HEK293 (cell line): ENCODE results near the gene EXOSC7.
"Not testable (repeated sequence)": the region's sequence is repeated elsewhere in the genome, so short reads cannot be mapped to it uniquely, and the experiment has no call there.

Source experiments
- CTCF ChIA-PET: fragments of 350-600 bp; formaldehyde crosslinking; extraction: SDS; loops from one replicate; lab custom pipeline; 2021; ENCODE audit warnings: antibody characterized with exemption; lab: Yijun Ruan, JAX
- POLR2A ChIA-PET: fragments of 300-600 bp; formaldehyde crosslinking; extraction: SDS; loops from one replicate; lab custom pipeline; 2020; ENCODE audit warnings: antibody characterized with exemption, inconsistent platforms; lab: Yijun Ruan, JAX
- H3K27ac ChIP-seq: fragments of 200-500 bp; sonication (Bioruptor generic); 2 replicates; pipeline ENCODE4 v1.5.1; 2014; ENCODE audit warnings: low read depth, low read length, control low read depth, inconsistent platforms; ENCODE audit errors: extremely low read depth
- H3K36me3 ChIP-seq, 2 experiments: fragments of 200-500 bp in 1 of 2; sonication (Bioruptor generic) in 1 of 2; 1 replicate in 1 of 2; 2 replicates in 1 of 2; pipeline ENCODE4 v1.5.1; 2014 to 2017; ENCODE audit warnings: inconsistent platforms in 2 of 2, low read length in 2 of 2; ENCODE audit not compliant: control insufficient read depth in 2 of 2, insufficient read depth in 1 of 2
- H3K4me1 ChIP-seq: fragments of 200-500 bp; sonication (Bioruptor generic); 2 replicates; pipeline ENCODE4 v1.5.1; 2014; ENCODE audit warnings: mild to moderate bottlenecking, low read length, inconsistent platforms; ENCODE audit not compliant: control insufficient read depth, insufficient read depth
- H3K4me3 ChIP-seq: 2 replicates; pipeline ENCODE4 v1.5.1; 2011; ENCODE audit warnings: low read depth, mild to moderate bottlenecking, control low read depth, low read length, moderate library complexity
- H3K9me3 ChIP-seq: fragments of 200-500 bp; sonication (Bioruptor generic); 2 replicates; pipeline ENCODE4 v1.5.1; 2014; ENCODE audit warnings: low read depth, low read length, inconsistent platforms; ENCODE audit not compliant: control insufficient read depth, insufficient read depth
- BCL11A ChIP-seq: fragments of 450-650 bp; formaldehyde crosslinking; IDR thresholded peaks from 2 replicates; pipeline ENCODE4 v1.5.1; 2016; ENCODE audit warnings: low read depth, missing biosample characterization, missing genetic modification characterization
- GLI4 ChIP-seq: fragments of 450-650 bp; formaldehyde crosslinking; IDR thresholded peaks from 2 replicates; pipeline ENCODE4 v1.5.1; 2016; ENCODE audit warnings: missing biosample characterization, missing genetic modification characterization
- REPIN1 ChIP-seq: fragments of 450-650 bp; formaldehyde crosslinking; IDR thresholded peaks from 2 replicates; pipeline ENCODE4 v1.5.1; 2017; ENCODE audit warnings: missing biosample characterization, missing genetic modification characterization, low read depth
- SALL2 ChIP-seq: fragments of 450-650 bp; formaldehyde crosslinking; IDR thresholded peaks from 2 replicates; pipeline ENCODE4 v1.5.0; 2017; ENCODE audit warnings: missing biosample characterization, mild to moderate bottlenecking, missing genetic modification characterization, borderline replicate concordance
- ZFP69B ChIP-seq: fragments of 450-650 bp; formaldehyde crosslinking; IDR thresholded peaks from 2 replicates; pipeline ENCODE4 v1.5.1; 2016; ENCODE audit warnings: missing biosample characterization, missing genetic modification characterization
- ZNF114 ChIP-seq: fragments of 450-650 bp; formaldehyde crosslinking; IDR thresholded peaks from 2 replicates; pipeline ENCODE4 v1.5.0; 2017; ENCODE audit warnings: missing biosample characterization, missing genetic modification characterization
- ZNF391 ChIP-seq: fragments of 450-650 bp; formaldehyde crosslinking; IDR thresholded peaks from 2 replicates; pipeline ENCODE4 v1.5.1; 2016; ENCODE audit warnings: low read depth, missing biosample characterization, missing genetic modification characterization, borderline replicate concordance
- ZNF404 ChIP-seq: fragments of 450-650 bp; formaldehyde crosslinking; IDR thresholded peaks from 2 replicates; pipeline ENCODE4 v1.5.1; 2017; ENCODE audit warnings: missing biosample characterization, missing genetic modification characterization
- ZNF501 ChIP-seq: fragments of 450-650 bp; formaldehyde crosslinking; IDR thresholded peaks from 2 replicates; pipeline ENCODE4 v1.5.1; 2016; ENCODE audit warnings: missing biosample characterization, missing genetic modification characterization
- ZNF544 ChIP-seq: fragments of 450-650 bp; formaldehyde crosslinking; IDR thresholded peaks from 2 replicates; pipeline ENCODE4 v1.5.0; 2017; ENCODE audit warnings: missing biosample characterization, missing genetic modification characterization
- ZNF558 ChIP-seq: fragments of 450-650 bp; formaldehyde crosslinking; IDR thresholded peaks from 2 replicates; pipeline ENCODE4 v1.5.1; 2016; ENCODE audit warnings: missing biosample characterization, missing genetic modification characterization
- ZNF658 ChIP-seq: fragments of 450-650 bp; formaldehyde crosslinking; IDR thresholded peaks from 2 replicates; pipeline ENCODE4; 2016; ENCODE audit warnings: missing biosample characterization, missing genetic modification characterization
- ZNF785 ChIP-seq: fragments of 450-650 bp; formaldehyde crosslinking; IDR thresholded peaks from 2 replicates; pipeline ENCODE4 v1.5.1; 2016; ENCODE audit warnings: missing biosample characterization, missing genetic modification characterization
- ZNF791 ChIP-seq: fragments of 450-650 bp; formaldehyde crosslinking; IDR thresholded peaks from 2 replicates; pipeline ENCODE4 v1.5.1; 2016; ENCODE audit warnings: missing biosample characterization, missing genetic modification characterization
- ZSCAN16 ChIP-seq: fragments of 450-650 bp; formaldehyde crosslinking; IDR thresholded peaks from 2 replicates; pipeline ENCODE4 v1.5.1; 2016; ENCODE audit warnings: missing biosample characterization, missing genetic modification characterization
- TF ChIP-seq, protein P1 (sequence below): fragments of 450-650 bp; formaldehyde crosslinking; IDR thresholded peaks from 2 replicates; pipeline ENCODE4 v1.5.1; 2017; ENCODE audit warnings: missing biosample characterization, missing genetic modification characterization
- TF ChIP-seq, protein P2 (sequence below): fragments of 450-650 bp; formaldehyde crosslinking; IDR thresholded peaks from 2 replicates; pipeline ENCODE4 v1.5.1; 2017; ENCODE audit warnings: missing biosample characterization, mild to moderate bottlenecking, missing genetic modification characterization, moderate library complexity
- TF ChIP-seq, protein P3 (sequence below): fragments of 450-650 bp; formaldehyde crosslinking; IDR thresholded peaks from 2 replicates; pipeline ENCODE4 v1.5.1; 2016; ENCODE audit warnings: missing biosample characterization, missing genetic modification characterization
- TF ChIP-seq, protein P4 (sequence below): fragments of 450-650 bp; formaldehyde crosslinking; IDR thresholded peaks from 2 replicates; pipeline ENCODE4 v1.5.1; 2016; ENCODE audit warnings: missing biosample characterization, missing genetic modification characterization

EXOSC7 gene

DNA sequence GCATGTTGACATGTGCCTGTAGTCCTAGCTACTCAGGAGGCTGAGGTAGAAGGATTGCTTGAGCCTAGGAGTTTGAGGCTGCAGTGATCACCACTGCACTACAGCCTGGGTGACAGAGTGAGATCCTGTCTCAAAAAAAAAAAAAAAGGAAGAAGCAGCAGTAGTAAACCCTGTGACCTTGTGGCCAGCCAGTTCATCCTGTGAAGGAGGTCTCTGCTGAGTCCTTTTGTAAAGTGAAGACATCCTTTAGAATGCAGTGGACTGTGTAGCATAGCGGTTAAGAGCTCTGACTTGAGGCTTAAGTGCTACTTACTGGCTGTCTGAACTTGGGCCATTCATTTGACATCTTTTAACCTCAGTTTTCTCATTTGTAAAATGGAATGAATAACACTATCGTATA is 8.3 kb downstream of the EXOSC7 start:
- ChIA-PET CTCF (interaction anchor here (0.6 kb wide), 2 partner anchors 56 to 773 kb away, joined by 3 read pairs; no protein-coding TSS in a partner anchor), POLR2A (no interaction called here)
- no peak overlapping the region for H3K27ac ChIP-seq

DNA sequence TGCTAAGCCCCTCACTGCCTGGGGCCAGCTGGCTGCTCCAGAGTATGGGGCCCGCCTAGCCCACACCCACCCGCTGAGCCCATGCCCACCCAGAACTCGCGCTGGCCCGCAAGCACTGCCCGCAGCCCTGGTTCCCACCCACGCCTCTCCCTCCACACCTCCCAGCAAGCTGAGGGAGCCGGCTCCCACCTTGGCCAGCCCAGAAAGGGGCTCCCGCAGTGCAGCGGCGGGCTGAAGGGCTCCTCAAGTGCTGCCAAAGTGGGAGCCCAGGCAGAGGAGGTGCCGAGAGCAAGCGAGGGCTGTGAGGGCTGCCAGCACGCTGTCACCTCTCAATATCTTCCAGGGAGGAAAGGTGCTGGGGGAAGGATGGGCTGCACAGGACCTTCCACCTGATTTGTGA is 10.3 kb downstream of the EXOSC7 start:
- not testable (repeated sequence) for H3K4me3 ChIP-seq, H3K9me3 ChIP-seq, H3K27ac ChIP-seq, H3K4me1 ChIP-seq
- ChIA-PET CTCF (interaction anchor here (0.7 to 3.0 kb wide), 2 partner anchors 8 to 648 kb away, joined by 3 to 12 read pairs; no protein-coding TSS in a partner anchor), POLR2A (interaction anchor here (1.3 kb wide), 1 partner anchor 10 kb away, joined by 3 read pairs; the partner anchor contains the start of genes EXOSC7 and ZDHHC3)
- peaks cover 0 to 36% of the 10 kb centered on the region in 2 experiments; a peak in 1 of 3 replicates for H3K36me3 ChIP-seq

More for the DNA sequence above, 8.3 kb downstream of the EXOSC7 start:
- Histone ChIP-seq H3K4me1 (no peaks in the 10 kb centered on the region), H3K36me3 (peaks cover 0 to 16% of the 10 kb centered on the region in 2 experiments; a peak in 1 of 3 replicates), H3K9me3 (no peaks in the 10 kb centered on the region), H3K4me3 (no peak overlapping the region)
- TF ChIP-seq BCL11A (tag by site-specific recombination): no peak
- no peak for TF ChIP-seq GLI4 (tag by site-specific recombination)
- TF ChIP-seq ZNF791 (tag by site-specific recombination): no peak
- TF ChIP-seq ZFP69B (tag by site-specific recombination): no peak
- TF ChIP-seq, protein P1, sequence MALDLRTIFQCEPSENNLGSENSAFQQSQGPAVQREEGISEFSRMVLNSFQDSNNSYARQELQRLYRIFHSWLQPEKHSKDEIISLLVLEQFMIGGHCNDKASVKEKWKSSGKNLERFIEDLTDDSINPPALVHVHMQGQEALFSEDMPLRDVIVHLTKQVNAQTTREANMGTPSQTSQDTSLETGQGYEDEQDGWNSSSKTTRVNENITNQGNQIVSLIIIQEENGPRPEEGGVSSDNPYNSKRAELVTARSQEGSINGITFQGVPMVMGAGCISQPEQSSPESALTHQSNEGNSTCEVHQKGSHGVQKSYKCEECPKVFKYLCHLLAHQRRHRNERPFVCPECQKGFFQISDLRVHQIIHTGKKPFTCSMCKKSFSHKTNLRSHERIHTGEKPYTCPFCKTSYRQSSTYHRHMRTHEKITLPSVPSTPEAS (tag by site-specific recombination): no peak
- TF ChIP-seq ZNF114 (tag by site-specific recombination): no peak
- no peak for TF ChIP-seq ZNF404 (tag by site-specific recombination)

DNA sequence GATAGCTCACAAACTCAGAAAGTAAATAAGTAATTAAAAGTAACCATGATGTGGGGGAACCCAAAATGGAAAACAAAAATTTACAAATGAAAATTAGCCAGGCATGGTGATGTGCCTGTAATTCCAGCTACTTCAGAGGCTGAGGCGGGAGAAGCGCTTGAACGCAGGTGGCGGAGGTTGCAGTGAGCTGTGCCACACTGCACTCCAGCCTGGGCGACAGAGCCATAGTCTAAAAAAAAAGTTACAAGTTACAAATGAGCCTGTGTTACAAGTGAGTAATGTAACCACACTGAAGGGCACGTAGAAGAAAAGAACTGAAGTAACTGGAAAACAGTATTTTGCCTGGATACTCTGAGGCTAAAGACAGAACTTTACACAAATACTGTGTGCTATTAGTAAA is 11.3 kb downstream of the EXOSC7 start:
- CTCF ChIA-PET: interaction anchor here (0.7 to 3.0 kb wide), 2 partner anchors 9 to 1954 kb away, joined by 3 to 12 read pairs; no protein-coding TSS in a partner anchor

More for the DNA sequence above, 11.3 kb downstream of the EXOSC7 start:
- no peak for TF ChIP-seq ZNF501 (tag by site-specific recombination)
- no peak for TF ChIP-seq BCL11A (tag by site-specific recombination)
- TF ChIP-seq ZNF785 (tag by site-specific recombination): no peak
- no peak for TF ChIP-seq SALL2 (tag by site-specific recombination)
- no peak for TF ChIP-seq ZSCAN16 (tag by site-specific recombination)
- no peak for TF ChIP-seq ZNF558
- TF ChIP-seq ZNF544 (tag by site-specific recombination): no peak
- TF ChIP-seq REPIN1 (tag by site-specific recombination): no peak
- TF ChIP-seq, protein P2, sequence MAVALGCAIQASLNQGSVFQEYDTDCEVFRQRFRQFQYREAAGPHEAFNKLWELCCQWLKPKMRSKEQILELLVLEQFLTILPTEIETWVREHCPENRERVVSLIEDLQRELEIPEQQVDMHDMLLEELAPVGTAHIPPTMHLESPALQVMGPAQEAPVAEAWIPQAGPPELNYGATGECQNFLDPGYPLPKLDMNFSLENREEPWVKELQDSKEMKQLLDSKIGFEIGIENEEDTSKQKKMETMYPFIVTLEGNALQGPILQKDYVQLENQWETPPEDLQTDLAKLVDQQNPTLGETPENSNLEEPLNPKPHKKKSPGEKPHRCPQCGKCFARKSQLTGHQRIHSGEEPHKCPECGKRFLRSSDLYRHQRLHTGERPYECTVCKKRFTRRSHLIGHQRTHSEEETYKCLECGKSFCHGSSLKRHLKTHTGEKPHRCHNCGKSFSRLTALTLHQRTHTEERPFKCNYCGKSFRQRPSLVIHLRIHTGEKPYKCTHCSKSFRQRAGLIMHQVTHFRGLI: no peak
- TF ChIP-seq GLI4 (tag by site-specific recombination): no peak
- TF ChIP-seq, protein P3, sequence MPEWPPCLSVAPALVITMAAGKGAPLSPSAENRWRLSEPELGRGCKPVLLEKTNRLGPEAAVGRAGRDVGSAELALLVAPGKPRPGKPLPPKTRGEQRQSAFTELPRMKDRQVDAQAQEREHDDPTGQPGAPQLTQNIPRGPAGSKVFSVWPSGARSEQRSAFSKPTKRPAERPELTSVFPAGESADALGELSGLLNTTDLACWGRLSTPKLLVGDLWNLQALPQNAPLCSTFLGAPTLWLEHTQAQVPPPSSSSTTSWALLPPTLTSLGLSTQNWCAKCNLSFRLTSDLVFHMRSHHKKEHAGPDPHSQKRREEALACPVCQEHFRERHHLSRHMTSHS (tag by site-specific recombination): no peak
- TF ChIP-seq, protein P4, sequence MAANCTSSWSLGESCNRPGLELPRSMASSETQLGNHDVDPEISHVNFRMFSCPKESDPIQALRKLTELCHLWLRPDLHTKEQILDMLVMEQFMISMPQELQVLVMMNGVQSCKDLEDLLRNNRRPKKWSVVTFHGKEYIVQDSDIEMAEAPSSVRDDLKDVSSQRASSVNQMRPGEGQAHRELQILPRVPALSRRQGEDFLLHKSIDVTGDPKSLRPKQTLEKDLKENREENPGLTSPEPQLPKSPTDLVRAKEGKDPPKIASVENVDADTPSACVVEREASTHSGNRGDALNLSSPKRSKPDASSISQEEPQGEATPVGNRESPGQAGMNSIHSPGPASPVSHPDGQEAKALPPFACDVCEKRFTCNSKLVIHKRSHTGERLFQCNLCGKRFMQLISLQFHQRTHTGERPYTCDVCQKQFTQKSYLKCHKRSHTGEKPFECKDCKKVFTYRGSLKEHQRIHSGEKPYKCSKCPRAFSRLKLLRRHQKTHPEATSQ (tag by site-specific recombination): no peak
- no peak for TF ChIP-seq ZNF658 (tag by site-specific recombination)
- no peak for TF ChIP-seq ZNF391 (tag by site-specific recombination)
- TF ChIP-seq, all 188 proteins: peak for 0
- no peak overlapping the region for H3K4me3 ChIP-seq
- H3K27ac ChIP-seq: no peak overlapping the region
- no peaks in the 10 kb centered on the region for H3K4me1 ChIP-seq
- POLR2A ChIA-PET: interaction anchor here (0.6 kb wide), 1 partner anchor 80 kb away, joined by 4 read pairs; no protein-coding TSS in a partner anchor
- H3K36me3 ChIP-seq: peaks cover 0 to 46% of the 10 kb centered on the region in 2 experiments; a peak in 1 of 3 replicates
- H3K9me3 ChIP-seq: no peaks in the 10 kb centered on the region
